H1 (cell line): ENCODE results near the gene OR52B6. TPM values are rescaled to one million over a fixed set of nuclear protein-coding genes. Genes with fewer than 3 reads are reported as not detected.

ENCODE experiments used
- CTCF ChIA-PET: fragments of 300-600 bp; sonication (Branson Sonifier 250); formaldehyde crosslinking; loops from one replicate; lab custom pipeline; 2021; ENCODE audit not compliant: partially characterized antibody; lab: Charles Lee
- POLR2A ChIA-PET: fragments of 300-600 bp; sonication (Branson Sonifier 250); formaldehyde crosslinking; loops from one replicate; lab custom pipeline; 2021; ENCODE audit warnings: inconsistent platforms; ENCODE audit not compliant: partially characterized antibody; lab: Charles Lee
- DNase-seq, 2 experiments: peaks; one replicate each; pipeline versions ENCODE4 v3.0.0 to v3.0.0-alpha.2; 2010 to 2022; ENCODE audit warnings: low spot score in 2 of 2, low read depth in 1 of 2, mixed read lengths in 1 of 2
- FAIRE-seq: peaks from 2 replicates; lab custom pipeline; 2011; peaks lifted over from hg19 to GRCh38; lab: Jason Lieb, UNC
- H2AFZ ChIP-seq: 2 replicates; pipeline ENCODE4 v1.8.1; 2012; ENCODE audit warnings: low read length, inconsistent platforms
- H2AK5ac ChIP-seq: 2 replicates; pipeline ENCODE4 v1.6.1; 2013; ENCODE audit warnings: low read depth, low read length
- H2BK120ac ChIP-seq: replicated peaks from 2 replicates; pipeline ENCODE3; 2013; ENCODE audit warnings: low read depth, low read length, inconsistent platforms
- H2BK12ac ChIP-seq: 2 replicates; pipeline ENCODE4 v1.6.1; 2013; ENCODE audit warnings: low read depth, low read length
- H2BK15ac ChIP-seq: 2 replicates; pipeline ENCODE4 v1.6.1; 2013; ENCODE audit warnings: low read length
- H2BK20ac ChIP-seq: 2 replicates; pipeline ENCODE4 v1.6.1; 2013; ENCODE audit warnings: low read length
- H2BK5ac ChIP-seq: 2 replicates; pipeline ENCODE4 v1.6.1; 2013; ENCODE audit warnings: low read depth, low read length
- H3K14ac ChIP-seq: 2 replicates; pipeline ENCODE4 v1.6.1; 2013; ENCODE audit warnings: inconsistent platforms; ENCODE audit not compliant: insufficient read length
- H3K18ac ChIP-seq: 2 replicates; pipeline ENCODE4 v1.6.1; 2013; ENCODE audit warnings: low read length; ENCODE audit errors: extremely low read depth
- H3K23ac ChIP-seq: 2 replicates; pipeline ENCODE4 v1.6.1; 2013; ENCODE audit warnings: inconsistent platforms; ENCODE audit not compliant: insufficient read length
- H3K23me2 ChIP-seq: 2 replicates; pipeline ENCODE4 v1.6.1; 2013; ENCODE audit warnings: low read depth, low read length
- H3K27ac ChIP-seq: 2 replicates; pipeline ENCODE4 v1.6.1; 2011; ENCODE audit warnings: low read depth, low read length, inconsistent platforms
- H3K27me3 ChIP-seq, 4 experiments: replicated peaks in 1 of 4; 1 replicate in 1 of 4; 2 replicates in 3 of 4; pipeline versions ENCODE4 v1.6.1 to v1.8.1; 2011 to 2013; ENCODE audit warnings: low read length in 3 of 4, mild to moderate bottlenecking in 3 of 4, inconsistent platforms in 2 of 4, mixed read lengths in 2 of 4, moderate library complexity in 1 of 4; ENCODE audit not compliant: control insufficient read depth in 3 of 4, insufficient read depth in 3 of 4; ENCODE audit errors: extremely low read depth in 1 of 4
- H3K36me3 ChIP-seq, 4 experiments: 2 replicates each; pipeline versions ENCODE4 v1.6.1 to v1.8.1; 2011 to 2013; ENCODE audit warnings: mild to moderate bottlenecking in 4 of 4, low read length in 3 of 4, moderate library complexity in 2 of 4, control low read depth in 1 of 4, inconsistent platforms in 1 of 4; ENCODE audit not compliant: insufficient read depth in 4 of 4, control insufficient read depth in 2 of 4
- H3K4ac ChIP-seq: replicated peaks from 2 replicates; pipeline ENCODE3; 2013; ENCODE audit warnings: low read length, low read depth, mixed read lengths, inconsistent platforms; ENCODE audit not compliant: insufficient read length
- H3K4me1 ChIP-seq, 4 experiments: replicated peaks in 1 of 4; 1 replicate in 1 of 4; 2 replicates in 3 of 4; pipeline versions ENCODE4 v1.6.1 to v1.8.1; 2011 to 2013; ENCODE audit warnings: low read length in 3 of 4, inconsistent platforms in 2 of 4, mixed read lengths in 1 of 4; ENCODE audit not compliant: insufficient read depth in 4 of 4, control insufficient read depth in 3 of 4
- H3K4me2 ChIP-seq, 2 experiments: 2 replicates each; pipeline versions ENCODE4 v1.6.1 to v1.8.1; 2011 to 2013; ENCODE audit warnings: low read depth in 2 of 2, low read length in 2 of 2, control low read depth in 1 of 2, inconsistent platforms in 1 of 2, mild to moderate bottlenecking in 1 of 2; ENCODE audit not compliant: insufficient read depth in 1 of 2
- H3K4me3 ChIP-seq, 4 experiments: fragments of 200-600, 300-600 bp in 1 of 4; sonication (generic), shearing (Covaris generic), sonication (Bioruptor Twin) in 1 of 4; 2 replicates each; pipeline versions ENCODE4 v1.5.1 to v1.8.1; 2011 to 2016; ENCODE audit warnings: low read length in 4 of 4, low read depth in 3 of 4, control low read depth in 2 of 4, inconsistent platforms in 2 of 4, mild to moderate bottlenecking in 2 of 4, mixed read lengths in 1 of 4, moderate library complexity in 1 of 4; ENCODE audit not compliant: insufficient read depth in 2 of 4; ENCODE audit errors: extremely low read depth in 1 of 4
- H3K56ac ChIP-seq: replicated peaks from 2 replicates; pipeline ENCODE3; 2013; ENCODE audit warnings: low read depth, mild to moderate bottlenecking, mixed read lengths, low read length, inconsistent platforms; ENCODE audit not compliant: insufficient read length
- H3K79me1 ChIP-seq: 2 replicates; pipeline ENCODE4 v1.6.1; 2013; ENCODE audit warnings: low read depth, low read length, control low read depth
- H3K79me2 ChIP-seq, 2 experiments: 2 replicates each; pipeline versions ENCODE4 v1.6.1 to v1.8.1; 2012 to 2013; ENCODE audit warnings: low read length in 2 of 2, mild to moderate bottlenecking in 2 of 2, inconsistent platforms in 1 of 2; ENCODE audit not compliant: insufficient read depth in 2 of 2, control insufficient read depth in 1 of 2
- H3K9ac ChIP-seq, 4 experiments: replicated peaks in 1 of 4; 1 replicate in 1 of 4; 2 replicates in 3 of 4; pipeline versions ENCODE4 v1.6.1 to v1.8.1; 2011 to 2013; ENCODE audit warnings: low read depth in 3 of 4, low read length in 3 of 4, control low read depth in 2 of 4, mild to moderate bottlenecking in 2 of 4, moderate library complexity in 2 of 4, inconsistent platforms in 1 of 4; ENCODE audit errors: extremely low read depth in 1 of 4
- H3K9me3 ChIP-seq, 2 experiments: 2 replicates each; pipeline versions ENCODE4 v1.6.1 to v1.8.1; 2012 to 2013; ENCODE audit warnings: mild to moderate bottlenecking in 2 of 2, moderate library complexity in 2 of 2, control low read depth in 1 of 2, inconsistent platforms in 1 of 2, low read depth in 1 of 2, low read length in 1 of 2, mixed read lengths in 1 of 2; ENCODE audit not compliant: insufficient read depth in 2 of 2
- H4K20me1 ChIP-seq, 2 experiments: replicated peaks in 1 of 2; 2 replicates each; pipeline versions ENCODE3 to v1.8.1; 2011 to 2013; ENCODE audit warnings: inconsistent platforms in 2 of 2, low read length in 2 of 2, mild to moderate bottlenecking in 1 of 2; ENCODE audit not compliant: insufficient read depth in 2 of 2, control insufficient read depth in 1 of 2
- H4K5ac ChIP-seq: 2 replicates; pipeline ENCODE4 v1.6.1; 2013; ENCODE audit warnings: low read length, low read depth, mixed read lengths, inconsistent platforms; ENCODE audit not compliant: insufficient read length
- H4K8ac ChIP-seq: 2 replicates; pipeline ENCODE4 v1.8.0; 2013; ENCODE audit warnings: mild to moderate bottlenecking, moderate library complexity, low read length, inconsistent platforms; ENCODE audit not compliant: insufficient read depth; ENCODE audit errors: extremely low read depth
- H4K91ac ChIP-seq: replicated peaks from 2 replicates; pipeline ENCODE3; 2013; ENCODE audit warnings: low read length, mixed read lengths, inconsistent platforms; ENCODE audit not compliant: insufficient read length
- BCL11A ChIP-seq, 2 experiments: IDR thresholded peaks; one replicate each; pipeline ENCODE4 v1.6.1; 2011; ENCODE audit warnings: low read depth in 2 of 2, low read length in 2 of 2, mild to moderate bottlenecking in 2 of 2
- BRCA1 ChIP-seq: IDR thresholded peaks from 2 replicates; pipeline ENCODE4 v1.6.1; 2012; ENCODE audit warnings: low read depth, low read length, improper control_type of control experiment
- RXRA ChIP-seq: IDR thresholded peaks from 2 replicates; pipeline ENCODE4 v1.6.1; 2011; ENCODE audit warnings: low read depth, mild to moderate bottlenecking, low read length, moderate library complexity; ENCODE audit not compliant: insufficient read depth
- SUZ12 ChIP-seq: fragments of 200-600 bp; sonication (generic); IDR thresholded peaks from 2 replicates; pipeline ENCODE4 v1.6.1; 2012; ENCODE audit warnings: mild to moderate bottlenecking, inconsistent platforms, low read length, moderate library complexity, mixed read lengths
- USF2 ChIP-seq: IDR thresholded peaks from 2 replicates; pipeline ENCODE4 v1.6.1; 2011; ENCODE audit warnings: low read length, improper control_type of control experiment
- WGBS, 2 experiments: shearing (Covaris generic) in 1 of 2; methylation state at CpG; one replicate each; pipeline versions ENCODE4 v1.1.6 to v1.1.7; 2013 to 2015; ENCODE audit warnings: low lambda C conversion rate in 2 of 2, mixed read lengths in 2 of 2, inconsistent platforms in 1 of 2, low coverage in 1 of 2, missing lambda C conversion rate in 1 of 2; ENCODE audit not compliant: insufficient replicate concordance in 2 of 2, insufficient coverage in 1 of 2, insufficient read length in 1 of 2; ENCODE audit errors: extremely low coverage in 1 of 2, missing lambda C conversion rate in 1 of 2; 5-methylcytosine and 5-hydroxymethylcytosine counted together
- polyA plus RNA-seq, 7 experiments: library from polyadenylated mRNA; depleted of rRNA in 3 of 7; stranded (reverse) in 5 of 7; unstranded in 2 of 7; fragments of >200 nt in 5 of 7; fragments of 200-250 nt in 2 of 7; gene quantifications; 1 replicate in 5 of 7; 2 replicates in 1 of 7; 4 replicates in 1 of 7; pipeline versions ENCODE4 v1.2.1 to v1.2.3, GENCODE V29; 2011 to 2013; ENCODE audit warnings: missing spikeins in 2 of 7, mixed read lengths in 2 of 7
- total RNA-seq: library from RNA; stranded (reverse); fragmentation: NEBNext Ultra II Directional; extraction: Animal tissue kit (Norgen Biotek cat#: 25700); gene quantifications from 2 replicates; pipeline ENCODE4 v1.2.1, GENCODE V29; 2021

Gene OR52B6
- total and polyA plus RNA-seq, 2 of the 8 experiments (the other 6 are each of a cell fraction or from before 2014, with no cell fraction given) = not detected

GRCh38 chr11:5608808-5609207 lies 28.1 kb downstream of the OR52B6 start:
- H3K4me2 ChIP-seq = no peak overlapping the region
- no peaks in the 10 kb centered on the region for H3K23me2 ChIP-seq
- POLR2A ChIA-PET = no interaction called here
- 92% methylated on average over 6 of the region's 6 CpGs; no CpG with 5 or more reads in 1 of the 2 experiments for WGBS, 2 experiments
- H2BK5ac ChIP-seq = no peak overlapping the region
- no peak overlapping the region for H2AK5ac ChIP-seq
- no peak overlapping the region for H3K4me3 ChIP-seq
- CTCF ChIA-PET = interaction anchor here (6.9 kb wide), 1 partner anchor 7 kb away, joined by 71 read pairs; no protein-coding TSS in a partner anchor
- H3K18ac ChIP-seq = no peak overlapping the region
- H2BK15ac ChIP-seq = no peak overlapping the region
- H3K4ac ChIP-seq = no peak overlapping the region
- H3K14ac ChIP-seq = no peak overlapping the region
- no peak overlapping the region for H4K91ac ChIP-seq
- no peaks in the 10 kb centered on the region for H4K20me1 ChIP-seq
- DNase-seq = no peak
- no peak overlapping the region for H2BK120ac ChIP-seq
- no peak overlapping the region for H3K56ac ChIP-seq
- no peak overlapping the region for H2BK12ac ChIP-seq
- H3K23ac ChIP-seq = no peak overlapping the region
- H4K5ac ChIP-seq = no peak overlapping the region
- FAIRE-seq = no peak
- H3K27me3 ChIP-seq = no peaks in the 10 kb centered on the region
- no peak overlapping the region for H2BK20ac ChIP-seq
- no peak overlapping the region for H3K9ac ChIP-seq
- H3K79me2 ChIP-seq = no peaks in the 10 kb centered on the region
- no peaks in the 10 kb centered on the region for H3K9me3 ChIP-seq
- H4K8ac ChIP-seq = no peak overlapping the region
- no peaks in the 10 kb centered on the region for H3K4me1 ChIP-seq
- H3K79me1 ChIP-seq = no peaks in the 10 kb centered on the region
- H3K27ac ChIP-seq = no peak overlapping the region
- peaks cover 4 to 51% (median 41%) of the 10 kb centered on the region in 4 experiments; a peak in 7 of 8 replicates for H3K36me3 ChIP-seq
- H2AFZ ChIP-seq = no peak overlapping the region
- TF ChIP-seq BCL11A (IDR thresholded peaks at IDR 0.05; ENCODE audit: low read depth in 2 of 2, low read length in 2 of 2) (no peak), BRCA1 (no peak), RXRA (no peak), USF2 (no peak), SUZ12 (no peak)
